Measurements from ENCODE around the gene ASB6.

DNA sequence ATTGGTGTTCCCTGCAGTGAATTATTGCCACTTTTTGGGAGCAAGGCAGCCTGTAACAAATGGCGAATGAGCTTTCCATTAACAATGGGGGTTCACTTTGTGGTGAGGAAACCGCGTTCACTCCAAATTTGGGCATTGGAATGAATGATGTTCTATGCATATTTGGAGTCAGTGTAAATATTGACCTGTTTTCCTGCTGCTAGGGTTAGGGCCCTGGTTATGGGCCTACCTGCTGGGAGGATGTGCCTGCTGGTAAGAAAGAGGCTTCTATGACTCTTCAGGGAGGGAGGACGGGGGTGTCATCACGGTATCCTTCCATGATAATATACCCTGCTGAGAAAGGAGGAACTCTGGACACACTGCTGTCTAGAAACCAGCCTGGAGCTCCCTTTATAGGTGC, 50.0 kb downstream of the ASB6 start:
- TF ChIP-seq, protein P1, sequence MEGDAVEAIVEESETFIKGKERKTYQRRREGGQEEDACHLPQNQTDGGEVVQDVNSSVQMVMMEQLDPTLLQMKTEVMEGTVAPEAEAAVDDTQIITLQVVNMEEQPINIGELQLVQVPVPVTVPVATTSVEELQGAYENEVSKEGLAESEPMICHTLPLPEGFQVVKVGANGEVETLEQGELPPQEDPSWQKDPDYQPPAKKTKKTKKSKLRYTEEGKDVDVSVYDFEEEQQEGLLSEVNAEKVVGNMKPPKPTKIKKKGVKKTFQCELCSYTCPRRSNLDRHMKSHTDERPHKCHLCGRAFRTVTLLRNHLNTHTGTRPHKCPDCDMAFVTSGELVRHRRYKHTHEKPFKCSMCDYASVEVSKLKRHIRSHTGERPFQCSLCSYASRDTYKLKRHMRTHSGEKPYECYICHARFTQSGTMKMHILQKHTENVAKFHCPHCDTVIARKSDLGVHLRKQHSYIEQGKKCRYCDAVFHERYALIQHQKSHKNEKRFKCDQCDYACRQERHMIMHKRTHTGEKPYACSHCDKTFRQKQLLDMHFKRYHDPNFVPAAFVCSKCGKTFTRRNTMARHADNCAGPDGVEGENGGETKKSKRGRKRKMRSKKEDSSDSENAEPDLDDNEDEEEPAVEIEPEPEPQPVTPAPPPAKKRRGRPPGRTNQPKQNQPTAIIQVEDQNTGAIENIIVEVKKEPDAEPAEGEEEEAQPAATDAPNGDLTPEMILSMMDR (IDR thresholded peaks at IDR 0.05) = no peak
- TF ChIP-seq POLR2A (IDR thresholded peaks at IDR 0.05) (no peak), EP300 (IDR thresholded peaks at IDR 0.05) (no peak), POLR2AphosphoS5 (IDR thresholded peaks at IDR 0.05) (no peak)

Measured in stomach (tissue), 4 donors.